PC-3 (cell line): ENCODE measurements around the gene CENPA.

Experiments
- CTCF ChIP-seq: fragments of 300-600 bp; sonication (generic); conservative IDR thresholded peaks from 2 replicates; pipeline ENCODE4 v1.5.1; 2017; ENCODE audit warnings: antibody characterized with exemption, low read depth, mild to moderate bottlenecking, low read length
- EZH2 ChIP-seq: fragments of 300-600 bp; sonication (generic); IDR thresholded peaks from one replicate; pipeline ENCODE4 v1.6.1; 2017; ENCODE audit warnings: antibody characterized with exemption, mild to moderate bottlenecking, low read length; ENCODE audit not compliant: unreplicated experiment

GRCh38 chr2:26838121-26838906 lies 52.5 kb downstream of the CENPA start:
- TF ChIP-seq EZH2 (no peak), CTCF (no peak; the same call in 1 of the 2 replicates)
